SK-N-SH (cell line): ENCODE measurements around the gene PARD3. TPM values are rescaled to one million over a fixed set of nuclear protein-coding genes. Genes with fewer than 3 reads are reported as not detected.

ENCODE experiments used
- CTCF ChIA-PET: fragments of 300-600, 350-600 bp; formaldehyde crosslinking; extraction: SDS; loops from one replicate; lab custom pipeline; 2021; lab: Yijun Ruan, JAX
- POLR2A ChIA-PET: fragments of 350-600 bp; sonication (Branson Sonifier 250); formaldehyde crosslinking; extraction: SDS; loops from one replicate; lab custom pipeline; 2020; ENCODE audit warnings: antibody characterized with exemption, inconsistent platforms; lab: Yijun Ruan, JAX
- DNase-seq: peaks from one replicate; pipeline ENCODE4 v3.0.0; 2012
- H2AFZ ChIP-seq: fragments of 200-600 bp; sonication (generic); 2 replicates; pipeline ENCODE4 v1.8.1; 2016; ENCODE audit warnings: antibody characterized with exemption, mild to moderate bottlenecking, low read depth
- H3F3A ChIP-seq: fragments of 200-600 bp; sonication (generic); replicated peaks from 2 replicates; pipeline ENCODE3; 2016; ENCODE audit warnings: antibody characterized with exemption, mild to moderate bottlenecking; ENCODE audit not compliant: insufficient read depth
- H3K27ac ChIP-seq, 2 experiments: fragments of 200-500 bp in 1 of 2; fragments of 200-600 bp in 1 of 2; sonication (Bioruptor generic) in 1 of 2; sonication (generic), shearing (Covaris generic) in 1 of 2; 2 replicates each; pipeline versions ENCODE4 v1.5.1 to v1.6.1; 2014 to 2016; ENCODE audit warnings: low read depth in 2 of 2, inconsistent platforms in 1 of 2, low read length in 1 of 2, mild to moderate bottlenecking in 1 of 2, mixed read lengths in 1 of 2
- H3K27me3 ChIP-seq: fragments of 200-600 bp; sonication (generic), shearing (Covaris generic); 2 replicates; pipeline ENCODE4 v1.6.1; 2016; ENCODE audit warnings: mixed run types; ENCODE audit not compliant: insufficient read depth
- H3K36me3 ChIP-seq, 2 experiments: fragments of 200-500 bp in 1 of 2; fragments of 200-600 bp in 1 of 2; sonication (Bioruptor generic) in 1 of 2; sonication (generic) in 1 of 2; replicated peaks in 1 of 2; 2 replicates each; pipeline versions ENCODE3 to v1.5.1; 2014 to 2016; ENCODE audit warnings: low read length in 1 of 2, mild to moderate bottlenecking in 1 of 2; ENCODE audit not compliant: insufficient read depth in 2 of 2, control insufficient read depth in 1 of 2
- H3K4me1 ChIP-seq, 2 experiments: fragments of 200-500 bp in 1 of 2; fragments of 200-600 bp in 1 of 2; sonication (Bioruptor generic) in 1 of 2; sonication (generic), shearing (Covaris generic) in 1 of 2; 2 replicates each; pipeline versions ENCODE4 v1.5.1 to v1.6.1; 2014 to 2016; ENCODE audit warnings: low read depth in 1 of 2, low read length in 1 of 2, mixed run types in 1 of 2; ENCODE audit not compliant: insufficient read depth in 2 of 2, control insufficient read depth in 1 of 2
- H3K4me2 ChIP-seq: fragments of 200-600 bp; sonication (generic), shearing (Covaris generic); 2 replicates; pipeline ENCODE4 v1.6.1; 2017; ENCODE audit warnings: mixed run types
- H3K4me3 ChIP-seq, 2 experiments: fragments of 200-500 bp in 1 of 2; fragments of 200-600 bp in 1 of 2; sonication (Bioruptor generic) in 1 of 2; sonication (generic), shearing (Covaris generic) in 1 of 2; 2 replicates each; pipeline versions ENCODE4 v1.5.1 to v1.8.1; 2014 to 2016; ENCODE audit warnings: low read depth in 2 of 2, inconsistent platforms in 1 of 2, low read length in 1 of 2, mild to moderate bottlenecking in 1 of 2, mixed read lengths in 1 of 2, moderate library complexity in 1 of 2
- H3K79me2 ChIP-seq: fragments of 200-600 bp; sonication (generic); 2 replicates; pipeline ENCODE4 v1.8.1; 2017; ENCODE audit warnings: mild to moderate bottlenecking; ENCODE audit not compliant: insufficient read depth
- H3K9ac ChIP-seq: fragments of 200-600 bp; sonication (generic); 2 replicates; pipeline ENCODE4 v1.6.1; 2017; ENCODE audit warnings: mixed run types
- H3K9me2 ChIP-seq: fragments of 200-600 bp; sonication (generic); 2 replicates; pipeline ENCODE4 v1.6.1; 2017; ENCODE audit warnings: mixed run types
- H3K9me3 ChIP-seq: fragments of 200-600 bp; sonication (generic); 2 replicates; pipeline ENCODE4 v1.6.1; 2017; ENCODE audit warnings: mixed run types, mild to moderate bottlenecking, moderate library complexity
- H4K20me1 ChIP-seq: fragments of 200-600 bp; sonication (generic); 2 replicates; pipeline ENCODE4 v1.6.1; 2017; ENCODE audit warnings: mild to moderate bottlenecking, mixed run types; ENCODE audit not compliant: insufficient read depth
- IRF3 ChIP-seq: fragments of 150-350 bp; IDR thresholded peaks from 2 replicates; pipeline ENCODE4 v1.6.1; 2016; ENCODE audit warnings: mild to moderate bottlenecking, low read depth, low read length
- MXI1 ChIP-seq: IDR thresholded peaks from 2 replicates; pipeline ENCODE4 v1.6.1; 2012; ENCODE audit warnings: mild to moderate bottlenecking, low read depth, low read length, improper control_type of control experiment
- PBX3 ChIP-seq: IDR thresholded peaks from 2 replicates; pipeline ENCODE4; 2012
- WGBS: methylation state at CpG from one replicate; pipeline ENCODE4 v1.1.6; 2017; ENCODE audit warnings: low lambda C conversion rate; 5-methylcytosine and 5-hydroxymethylcytosine counted together
- polyA plus RNA-seq, 3 experiments: library from polyadenylated mRNA; depleted of rRNA; stranded (reverse); fragments of >200 nt; gene quantifications; 2 replicates each; pipeline ENCODE4 v1.2.3, GENCODE V29; 2012
- TF ChIP-seq, protein P1 (sequence below): IDR thresholded peaks from 2 replicates; pipeline ENCODE4 v1.6.1; 2012; ENCODE audit warnings: mild to moderate bottlenecking, low read depth, low read length, moderate library complexity

Gene PARD3
- polyA plus RNA-seq, 1 of the 3 experiments (the other 2 are of a cell fraction) = 29.4 TPM

DNA sequence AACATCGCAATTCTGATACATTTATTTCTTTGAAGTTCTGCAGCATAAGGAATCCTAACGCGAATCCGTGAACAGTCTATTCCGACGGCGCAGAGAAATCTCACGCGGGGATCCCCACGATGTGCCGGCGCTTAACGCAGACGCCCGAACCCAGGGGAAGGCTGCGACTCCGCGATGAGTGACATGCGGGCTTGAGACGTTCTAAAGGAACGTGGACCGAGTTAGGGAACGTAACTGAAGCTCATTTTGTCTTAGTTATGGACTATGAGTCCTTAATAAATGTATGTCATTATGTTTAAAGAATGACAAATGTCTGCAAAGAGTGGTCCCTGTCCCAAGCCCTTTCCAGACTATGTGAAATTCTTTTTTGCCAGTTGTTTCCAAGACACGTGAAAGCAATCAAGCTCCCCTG lies 995 bp upstream of the PARD3 start:
- peak overlapping the region; percentile 53; the same call in 1 of the 2 replicates for H3K9ac ChIP-seq
- ChIA-PET CTCF (interaction anchor here (0.6 to 4.0 kb wide), 5 partner anchors 9 to 92 kb away, joined by 3 to 14 read pairs (median 3); no protein-coding TSS in a partner anchor), POLR2A (interaction anchor here (1.6 kb wide), 1 partner anchor 9 kb away, joined by 4 read pairs; no protein-coding TSS in a partner anchor)
- peak overlapping the region; percentile 86 for H2AFZ ChIP-seq
- H3F3A ChIP-seq = peaks cover 8% of the 10 kb centered on the region
- H4K20me1 ChIP-seq = peaks cover 28% of the 10 kb centered on the region
- TF ChIP-seq PBX3 = peak; percentile 36; the same call in 1 of the 2 replicates
- TF ChIP-seq, protein P1, sequence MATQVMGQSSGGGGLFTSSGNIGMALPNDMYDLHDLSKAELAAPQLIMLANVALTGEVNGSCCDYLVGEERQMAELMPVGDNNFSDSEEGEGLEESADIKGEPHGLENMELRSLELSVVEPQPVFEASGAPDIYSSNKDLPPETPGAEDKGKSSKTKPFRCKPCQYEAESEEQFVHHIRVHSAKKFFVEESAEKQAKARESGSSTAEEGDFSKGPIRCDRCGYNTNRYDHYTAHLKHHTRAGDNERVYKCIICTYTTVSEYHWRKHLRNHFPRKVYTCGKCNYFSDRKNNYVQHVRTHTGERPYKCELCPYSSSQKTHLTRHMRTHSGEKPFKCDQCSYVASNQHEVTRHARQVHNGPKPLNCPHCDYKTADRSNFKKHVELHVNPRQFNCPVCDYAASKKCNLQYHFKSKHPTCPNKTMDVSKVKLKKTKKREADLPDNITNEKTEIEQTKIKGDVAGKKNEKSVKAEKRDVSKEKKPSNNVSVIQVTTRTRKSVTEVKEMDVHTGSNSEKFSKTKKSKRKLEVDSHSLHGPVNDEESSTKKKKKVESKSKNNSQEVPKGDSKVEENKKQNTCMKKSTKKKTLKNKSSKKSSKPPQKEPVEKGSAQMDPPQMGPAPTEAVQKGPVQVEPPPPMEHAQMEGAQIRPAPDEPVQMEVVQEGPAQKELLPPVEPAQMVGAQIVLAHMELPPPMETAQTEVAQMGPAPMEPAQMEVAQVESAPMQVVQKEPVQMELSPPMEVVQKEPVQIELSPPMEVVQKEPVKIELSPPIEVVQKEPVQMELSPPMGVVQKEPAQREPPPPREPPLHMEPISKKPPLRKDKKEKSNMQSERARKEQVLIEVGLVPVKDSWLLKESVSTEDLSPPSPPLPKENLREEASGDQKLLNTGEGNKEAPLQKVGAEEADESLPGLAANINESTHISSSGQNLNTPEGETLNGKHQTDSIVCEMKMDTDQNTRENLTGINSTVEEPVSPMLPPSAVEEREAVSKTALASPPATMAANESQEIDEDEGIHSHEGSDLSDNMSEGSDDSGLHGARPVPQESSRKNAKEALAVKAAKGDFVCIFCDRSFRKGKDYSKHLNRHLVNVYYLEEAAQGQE = no peak
- H3K4me1 ChIP-seq = peaks cover 6 to 28% of the 10 kb centered on the region in 2 experiments; a peak in 2 of 4 replicates
- DNase-seq = no peak
- WGBS = 5% methylated on average over 24 of the region's 24 CpGs
- no peaks in the 10 kb centered on the region for H3K9me3 ChIP-seq
- H3K4me3 ChIP-seq = peak overlapping the region; percentile 71 to 90
- peak overlapping the region; percentile 59 to 70; a peak in 3 of 4 replicates for H3K27ac ChIP-seq
- peaks cover 33% of the 10 kb centered on the region for H3K79me2 ChIP-seq
- no peaks in the 10 kb centered on the region for H3K9me2 ChIP-seq
- H3K4me2 ChIP-seq = peak overlapping the region; percentile 93
- no peaks in the 10 kb centered on the region for H3K27me3 ChIP-seq
- no peaks in the 10 kb centered on the region for H3K36me3 ChIP-seq

GRCh38 chr10:34814913-34815184 lies 247 bp downstream of the PARD3 start:
- Histone ChIP-seq H3F3A (peaks cover 8% of the 10 kb centered on the region), H2AFZ (no peak overlapping the region), H3K9me3 (no peaks in the 10 kb centered on the region), H3K9ac (peak overlapping the region; percentile 85; the same call in 1 of the 2 replicates), H3K27me3 (no peaks in the 10 kb centered on the region), H3K4me2 (peak overlapping the region; percentile 85; the same call in 1 of the 2 replicates), H4K20me1 (peaks cover 41% of the 10 kb centered on the region), H3K27ac (peak overlapping the region; percentile 64 to 89; a peak in 3 of 4 replicates), H3K9me2 (no peaks in the 10 kb centered on the region), H3K36me3 (no peaks in the 10 kb centered on the region), H3K4me1 (peaks cover 6 to 28% of the 10 kb centered on the region in 2 experiments; a peak in 2 of 4 replicates), H3K79me2 (peaks cover 45% of the 10 kb centered on the region), H3K4me3 (peak overlapping the region; percentile 85 to 90)
- DNase-seq = peak; percentile 82
- ChIA-PET CTCF (interaction anchor here (1.7 to 4.0 kb wide), 3 partner anchors 83 to 94 kb away, joined by 4 to 14 read pairs (median 4); no protein-coding TSS in a partner anchor), POLR2A (no interaction called here)
- 0 out of 2 replicates have a peak, but pooled peaks have one; percentile 6 for TF ChIP-seq MXI1
- no peak for TF ChIP-seq IRF3
- 0% methylated on average over 5 of the region's 45 CpGs for WGBS
